ENCODE results near the gene FUT1.

- TF ChIP-seq CTCF (IDR thresholded peaks at IDR 0.05) (peak; percentile 92 to 99 (median 97)), POLR2AphosphoS5 (IDR thresholded peaks at IDR 0.05) (peak; percentile 41 to 56 (median 52))
Observed at GRCh38 chr19:48795055-48795684, 42.7 kb upstream of the FUT1 start.
